ENCODE data around the gene DDR2.

DDR2 gene

GRCh38 chr1:162672622-162673260 lies 40.5 kb downstream of the DDR2 start:
- no peak for DNase-seq (ENCODE audit: low read depth)

GRCh38 chr1:162674034-162674608 lies 41.9 kb downstream of the DDR2 start:
- DNase-seq (ENCODE audit: low read depth) = no peak

- no peak for DNase-seq (ENCODE audit: low read depth)
Observed at GRCh38 chr1:162676087-162676486, 43.8 kb downstream of the DDR2 start.

- no peak for DNase-seq (ENCODE audit: low read depth)
Observed at GRCh38 chr1:162676750-162677149, 44.5 kb downstream of the DDR2 start.

- DNase-seq (ENCODE audit: low read depth) = no peak
Observed at GRCh38 chr1:162677607-162678371, 45.5 kb downstream of the DDR2 start.

- DNase-seq (ENCODE audit: low read depth) = no peak
Observed at GRCh38 chr1:162678439-162678838, 46.2 kb downstream of the DDR2 start.

GRCh38 chr1:162679298-162679697 lies 47.0 kb downstream of the DDR2 start:
- no peak for DNase-seq (ENCODE audit: low read depth)

GRCh38 chr1:162680419-162681121 lies 48.3 kb downstream of the DDR2 start:
- DNase-seq (ENCODE audit: low read depth) = no peak

- DNase-seq (ENCODE audit: low read depth) = no peak
Observed at GRCh38 chr1:162681122-162681436, 48.8 kb downstream of the DDR2 start.

- no peak for DNase-seq (ENCODE audit: low read depth)
Observed at GRCh38 chr1:162682013-162682419, 49.8 kb downstream of the DDR2 start.

GRCh38 chr1:162687870-162688269 lies 55.6 kb downstream of the DDR2 start:
- no peak for DNase-seq (ENCODE audit: low read depth)

- DNase-seq (ENCODE audit: low read depth) = no peak
Observed at GRCh38 chr1:162688521-162688920, 56.3 kb downstream of the DDR2 start.

- DNase-seq (ENCODE audit: low read depth) = no peak
Observed at GRCh38 chr1:162688931-162689330, 56.7 kb downstream of the DDR2 start.

GRCh38 chr1:162689745-162690671 lies 57.7 kb downstream of the DDR2 start:
- no peak for DNase-seq (ENCODE audit: low read depth)

GRCh38 chr1:162690672-162691434 lies 58.6 kb downstream of the DDR2 start:
- DNase-seq (ENCODE audit: low read depth) = no peak

- no peak for DNase-seq (ENCODE audit: low read depth)
Observed at GRCh38 chr1:162691999-162692575, 59.8 kb downstream of the DDR2 start.

- DNase-seq (ENCODE audit: low read depth) = no peak
Observed at GRCh38 chr1:162694911-162695310, 62.6 kb downstream of the DDR2 start.

GRCh38 chr1:162695687-162696086 lies 63.4 kb downstream of the DDR2 start:
- no peak for DNase-seq (ENCODE audit: low read depth)

- no peak for DNase-seq (ENCODE audit: low read depth)
Observed at GRCh38 chr1:162696286-162696862, 64.1 kb downstream of the DDR2 start.
